ENCODE results near the gene IVD. TPM values are rescaled to one million over a fixed set of nuclear protein-coding genes. Genes with fewer than 3 reads are reported as not detected.

Gene IVD
- total RNA-seq, 4 donors from 2014 or later = 27.4 to 34.1 (median 29.1) TPM

DNA sequence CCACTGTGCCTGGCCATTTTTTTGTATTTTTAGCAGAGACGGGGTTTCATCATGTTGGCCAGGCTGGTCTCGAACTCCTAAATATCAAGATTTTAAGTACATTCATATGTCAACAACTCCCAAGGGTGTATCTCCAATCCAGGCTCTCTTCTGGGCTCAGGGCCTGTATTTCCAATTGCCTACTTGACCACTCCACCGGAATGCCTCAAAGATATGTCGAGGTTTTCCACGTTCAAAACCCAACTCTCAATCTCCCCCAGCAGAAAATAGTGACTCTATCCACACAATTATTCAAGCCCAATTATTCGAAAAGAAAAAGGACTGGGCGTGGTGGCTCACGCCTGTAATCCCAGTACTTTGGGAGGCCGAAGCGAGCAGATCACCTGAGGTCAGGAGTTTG, 25.0 kb upstream of the IVD start:
- DNase-seq = no peak
- Histone ChIP-seq H3K36me3 (no peaks in the 10 kb centered on the region), H3K27me3 (no peaks in the 10 kb centered on the region), H3K9me3 (no peaks in the 10 kb centered on the region), H3K4me1 (peaks cover 11 to 20% of the 10 kb centered on the region in 2 donors), H3K4me3 (no peak overlapping the region), H3K27ac (peak overlapping the region; percentile 68 to 82 (median 75))
- TF ChIP-seq, protein P1, sequence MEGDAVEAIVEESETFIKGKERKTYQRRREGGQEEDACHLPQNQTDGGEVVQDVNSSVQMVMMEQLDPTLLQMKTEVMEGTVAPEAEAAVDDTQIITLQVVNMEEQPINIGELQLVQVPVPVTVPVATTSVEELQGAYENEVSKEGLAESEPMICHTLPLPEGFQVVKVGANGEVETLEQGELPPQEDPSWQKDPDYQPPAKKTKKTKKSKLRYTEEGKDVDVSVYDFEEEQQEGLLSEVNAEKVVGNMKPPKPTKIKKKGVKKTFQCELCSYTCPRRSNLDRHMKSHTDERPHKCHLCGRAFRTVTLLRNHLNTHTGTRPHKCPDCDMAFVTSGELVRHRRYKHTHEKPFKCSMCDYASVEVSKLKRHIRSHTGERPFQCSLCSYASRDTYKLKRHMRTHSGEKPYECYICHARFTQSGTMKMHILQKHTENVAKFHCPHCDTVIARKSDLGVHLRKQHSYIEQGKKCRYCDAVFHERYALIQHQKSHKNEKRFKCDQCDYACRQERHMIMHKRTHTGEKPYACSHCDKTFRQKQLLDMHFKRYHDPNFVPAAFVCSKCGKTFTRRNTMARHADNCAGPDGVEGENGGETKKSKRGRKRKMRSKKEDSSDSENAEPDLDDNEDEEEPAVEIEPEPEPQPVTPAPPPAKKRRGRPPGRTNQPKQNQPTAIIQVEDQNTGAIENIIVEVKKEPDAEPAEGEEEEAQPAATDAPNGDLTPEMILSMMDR (IDR thresholded peaks at IDR 0.05 in 4 of 5, conservative IDR thresholded peaks at IDR 0.05 in 1 of 5) = no peak
- no peak for TF ChIP-seq POLR2A (IDR thresholded peaks at IDR 0.05)
- in situ Hi-C loops (cut with MboI; ENCODE audit: low sequenced_read_pairs in 4 of 4) (no loop called here), intact Hi-C loops (cut with DNase I; ENCODE audit: low total_unique reads) (loop anchor here (1.0 to 5.0 kb wide), 3 partner anchors 25 to 1928 kb away; partner anchors contain the start of genes CCDC9B, FAM98B and IVD)
- no peak for ATAC-seq

DNA sequence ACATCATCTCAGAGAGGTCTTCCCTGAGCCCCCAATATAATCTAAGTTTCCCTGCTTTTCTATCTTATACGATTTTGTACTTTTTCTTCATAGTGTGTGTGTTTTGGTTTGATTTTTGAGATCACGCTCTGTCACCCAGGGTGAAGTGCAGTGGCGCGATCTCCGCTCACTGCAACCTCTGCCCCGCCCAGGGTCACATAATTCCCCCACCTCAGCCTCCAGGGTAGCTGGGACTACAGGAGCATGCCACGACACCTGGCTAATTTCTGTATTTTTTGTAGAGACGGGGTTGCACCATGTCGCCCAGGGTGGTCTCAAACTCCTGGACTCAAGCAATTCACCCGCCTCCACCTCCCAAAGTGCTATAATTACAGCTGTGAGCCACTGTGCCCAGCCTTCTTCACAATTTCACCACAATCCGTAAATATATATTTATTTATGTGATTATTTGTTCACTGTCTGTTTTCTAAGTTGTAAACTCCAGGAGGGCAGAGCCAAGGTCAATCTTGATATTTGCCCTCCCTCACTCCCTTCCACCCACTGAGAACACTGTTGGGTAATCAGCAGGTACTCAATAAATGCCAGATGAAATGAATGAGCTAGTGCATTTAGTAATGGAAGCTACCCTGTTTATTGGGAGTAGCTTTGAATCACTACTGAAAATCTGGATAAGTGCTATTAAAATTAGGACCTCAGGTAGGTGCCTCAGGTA, 23.6 kb upstream of the IVD start:
- ATAC-seq (no peak), DNase-seq (no peak)
- TF ChIP-seq, protein P1 (IDR thresholded peaks at IDR 0.05 in 4 of 5, conservative IDR thresholded peaks at IDR 0.05 in 1 of 5) = no peak
- no peak for TF ChIP-seq POLR2A (IDR thresholded peaks at IDR 0.05)
- H3K36me3 ChIP-seq = peaks cover 0 to 6% of the 10 kb centered on the region in 2 donors
- H3K4me3 ChIP-seq = peak overlapping the region in 3 of 4 donors; percentile 37 to 94 (median 75)
- H3K4me1 ChIP-seq = peaks cover 11 to 20% of the 10 kb centered on the region in 2 donors
- intact Hi-C loops (cut with DNase I; ENCODE audit: low total_unique reads) (loop anchor here (5.0 kb wide), 2 partner anchors 40 to 1930 kb away; partner anchors contain the start of genes CCDC9B and FAM98B), in situ Hi-C loops (cut with MboI; ENCODE audit: low sequenced_read_pairs in 4 of 4) (no loop called here)
- peak overlapping the region; percentile 62 to 76 (median 74) for H3K27ac ChIP-seq
- H3K9me3 ChIP-seq = no peaks in the 10 kb centered on the region
- H3K27me3 ChIP-seq = no peaks in the 10 kb centered on the region

DNA sequence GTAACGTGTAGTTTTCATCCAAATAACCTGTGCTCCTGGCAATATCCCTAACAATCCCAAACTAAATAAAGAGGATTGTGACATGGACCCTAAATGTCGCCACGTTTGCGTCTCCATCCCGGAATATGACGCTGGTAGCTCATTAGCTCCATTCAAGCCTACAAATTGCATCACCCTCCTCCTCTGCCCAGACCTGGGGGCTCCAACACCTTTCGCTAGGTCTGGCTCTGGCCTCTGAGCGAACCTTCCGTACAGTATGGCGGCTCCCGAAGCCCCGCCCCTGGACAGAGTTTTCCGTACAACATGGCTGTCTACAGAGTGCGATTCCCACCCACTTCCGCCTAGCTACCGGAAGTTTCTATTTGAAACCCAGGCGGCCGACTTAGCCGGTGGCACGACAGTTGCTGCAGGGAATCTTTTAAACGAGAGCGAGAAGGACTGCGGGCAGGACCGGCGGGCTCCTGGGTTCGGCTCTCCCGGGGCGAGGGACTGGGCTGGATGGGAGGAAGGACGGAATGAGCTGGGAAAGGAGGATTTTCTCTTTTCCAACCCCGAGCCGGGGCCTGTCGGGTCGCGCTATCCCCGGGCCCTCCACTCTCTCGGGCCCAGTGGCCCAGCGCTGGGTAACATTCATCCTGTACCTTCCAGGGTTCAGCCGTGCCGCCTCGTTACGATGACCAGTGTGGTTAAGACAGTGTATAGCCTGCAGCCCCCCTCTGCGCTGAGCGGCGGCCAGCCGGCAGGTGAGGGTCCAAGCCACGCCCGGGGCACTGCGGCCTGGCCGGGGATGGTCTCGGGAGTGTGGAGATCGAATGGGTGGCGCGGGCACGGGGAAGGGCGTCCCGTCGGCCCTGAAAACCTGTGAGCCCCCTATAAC, 22.8 kb upstream of the IVD start, which contains the start of gene KNSTRN:
KNSTRN (plus strand) TSS at position 142 of the 877 bp plus-strand sequence; CDS start at position 257, 115 bp downstream.
- H3K4me1 ChIP-seq = peaks cover 11 to 20% of the 10 kb centered on the region in 2 donors
- intact Hi-C loops (cut with DNase I; ENCODE audit: low total_unique reads) = loop anchor here (5.0 kb wide), 2 partner anchors 41 to 1931 kb away; partner anchors contain the start of genes CCDC9B and FAM98B
- H3K9me3 ChIP-seq = no peaks in the 10 kb centered on the region
- no peaks in the 10 kb centered on the region for H3K27me3 ChIP-seq
- peaks cover 0 to 14% of the 10 kb centered on the region in 2 donors for H3K36me3 ChIP-seq
- in situ Hi-C loops (cut with MboI; ENCODE audit: low sequenced_read_pairs in 4 of 4) = no loop called here
- ATAC-seq (peak; percentile 87 to 88), DNase-seq (peak; percentile 88 to 91)
- TF ChIP-seq, protein P1 (IDR thresholded peaks at IDR 0.05 in 4 of 5, conservative IDR thresholded peaks at IDR 0.05 in 1 of 5) = no peak
- TF ChIP-seq POLR2A (IDR thresholded peaks at IDR 0.05) = peak; percentile 29 to 39
- H3K4me3 ChIP-seq = peak within 1 kb of the TSS; percentile 75 to 94 (median 80)
- peak within 1 kb of the TSS; percentile 62 to 76 (median 74) for H3K27ac ChIP-seq

DNA sequence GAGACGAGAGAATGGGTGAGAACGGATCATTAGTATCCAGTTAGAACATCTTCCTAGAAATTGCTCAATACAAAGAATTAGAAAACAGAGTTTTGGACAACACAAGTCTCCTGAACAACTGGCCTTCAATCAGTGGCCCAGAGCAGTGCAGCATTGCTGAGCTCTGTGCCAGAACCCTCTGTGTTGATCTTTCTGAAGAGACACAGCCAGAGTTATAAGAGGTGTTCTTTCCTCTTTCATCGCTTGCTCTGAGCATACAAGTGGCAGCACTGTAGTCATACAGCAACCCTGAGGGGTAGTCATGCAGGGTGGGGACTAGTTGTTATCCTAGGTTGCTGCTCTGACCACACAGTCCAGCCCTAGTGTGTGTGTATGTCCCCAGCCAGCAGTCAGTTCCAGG, 19.1 kb upstream of the IVD start:
- Histone ChIP-seq H3K36me3 (peaks cover 0 to 38% of the 10 kb centered on the region in 2 donors), H3K9me3 (no peaks in the 10 kb centered on the region), H3K4me3 (no peak overlapping the region), H3K27ac (no peak overlapping the region), H3K4me1 (peaks cover 4 to 7% of the 10 kb centered on the region in 2 donors), H3K27me3 (no peaks in the 10 kb centered on the region)
- intact Hi-C loops (cut with DNase I; ENCODE audit: low total_unique reads) = no loop called here
- TF ChIP-seq, protein P1 (IDR thresholded peaks at IDR 0.05 in 4 of 5, conservative IDR thresholded peaks at IDR 0.05 in 1 of 5) = no peak
- no peak for TF ChIP-seq POLR2A (IDR thresholded peaks at IDR 0.05)
- DNase-seq = no peak
- in situ Hi-C loops (cut with MboI; ENCODE audit: low sequenced_read_pairs in 4 of 4) = no loop called here
- no peak for ATAC-seq
